C1 segment of cervical spinal cord (tissue), 14 donors: ENCODE data around the gene STK24.

ENCODE experiments used
- DNase-seq, 14 donors: peaks; one replicate each; lab custom pipeline; 2025; lab: John Stamatoyannopoulos, UW

Gene STK24

DNA sequence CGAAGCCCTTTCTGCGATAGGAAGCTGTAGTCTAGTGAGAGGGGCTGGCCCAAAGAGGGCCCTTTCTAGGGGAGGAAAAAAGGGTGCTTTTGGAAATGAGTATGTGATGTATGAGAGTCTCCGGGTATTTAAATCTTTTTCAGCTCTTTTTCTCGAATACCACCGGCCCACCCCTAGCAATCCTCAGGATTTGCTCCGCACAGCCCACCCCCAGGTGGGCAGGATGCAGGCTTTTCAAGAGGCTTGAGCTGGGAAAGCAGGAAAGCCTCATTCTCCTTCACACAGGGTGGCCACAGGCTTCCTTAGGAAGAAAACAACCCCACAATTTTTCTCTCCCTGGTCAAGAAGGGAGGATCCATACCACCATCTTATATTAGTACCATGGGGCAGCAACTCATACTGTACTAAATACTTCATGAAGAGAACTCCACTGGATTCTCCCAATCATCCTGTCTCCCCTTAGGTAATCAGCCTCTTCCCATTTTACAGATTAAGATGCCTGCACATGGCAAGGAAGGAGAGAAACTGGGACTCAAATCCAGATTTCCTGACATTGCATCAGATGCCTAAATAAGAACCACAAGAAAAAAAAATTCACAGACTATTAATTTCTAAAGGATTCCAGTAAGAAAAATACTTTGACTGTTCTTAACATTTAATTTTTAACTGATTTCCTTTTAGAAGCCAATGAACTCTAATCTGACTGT lies 84.4 kb downstream of the STK24 start:
- no peak for DNase-seq

DNA sequence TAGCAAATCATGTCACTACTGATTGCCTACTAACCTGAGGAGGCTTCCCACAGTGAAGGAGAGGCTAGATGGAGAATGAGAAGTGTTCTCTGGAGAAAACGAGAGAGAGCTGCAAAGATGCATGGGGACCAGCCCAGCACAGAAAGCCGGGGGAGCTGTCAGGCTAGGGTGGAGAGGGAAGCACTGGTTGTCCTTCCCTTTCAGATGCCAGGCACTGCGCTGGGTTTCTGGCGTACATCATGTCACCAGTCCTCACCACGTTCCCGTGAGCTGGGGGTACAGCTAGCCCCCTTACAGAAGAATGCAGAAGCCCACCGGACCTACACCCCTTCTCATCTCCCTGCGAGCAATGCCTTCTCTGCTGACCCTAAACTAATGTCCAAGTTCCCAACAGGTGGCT lies 86.0 kb downstream of the STK24 start:
- no peak for DNase-seq

DNA sequence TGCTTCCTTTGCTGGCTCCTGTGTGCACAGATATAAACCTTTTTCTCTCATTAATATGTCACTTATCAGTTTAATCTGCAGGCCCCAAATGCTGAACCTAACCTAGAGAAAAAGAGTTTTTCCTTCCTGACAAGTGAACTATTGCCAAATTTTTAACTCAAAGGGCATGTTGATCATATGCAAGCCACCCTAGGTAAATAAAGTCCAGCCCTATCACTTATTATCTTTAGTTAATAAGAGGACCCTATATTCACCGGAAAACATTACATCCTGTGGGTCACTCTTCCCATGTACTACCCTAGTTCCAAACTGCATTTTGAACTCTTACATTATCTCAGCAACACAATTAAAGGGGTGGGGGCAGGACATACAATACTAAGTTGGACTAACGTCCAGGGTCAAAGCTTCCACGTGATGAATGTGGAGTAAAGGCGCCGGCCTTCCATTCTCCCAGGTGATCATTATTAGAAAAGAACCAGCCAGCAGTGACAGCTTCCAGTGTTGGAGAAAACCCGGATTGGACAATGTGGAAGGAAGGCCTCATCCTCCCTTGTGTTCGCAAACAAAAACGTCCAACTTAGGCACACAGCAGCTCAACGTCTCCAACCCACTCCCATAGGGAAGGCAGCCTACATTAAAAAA lies 86.6 kb downstream of the STK24 start:
- no peak for DNase-seq

DNA sequence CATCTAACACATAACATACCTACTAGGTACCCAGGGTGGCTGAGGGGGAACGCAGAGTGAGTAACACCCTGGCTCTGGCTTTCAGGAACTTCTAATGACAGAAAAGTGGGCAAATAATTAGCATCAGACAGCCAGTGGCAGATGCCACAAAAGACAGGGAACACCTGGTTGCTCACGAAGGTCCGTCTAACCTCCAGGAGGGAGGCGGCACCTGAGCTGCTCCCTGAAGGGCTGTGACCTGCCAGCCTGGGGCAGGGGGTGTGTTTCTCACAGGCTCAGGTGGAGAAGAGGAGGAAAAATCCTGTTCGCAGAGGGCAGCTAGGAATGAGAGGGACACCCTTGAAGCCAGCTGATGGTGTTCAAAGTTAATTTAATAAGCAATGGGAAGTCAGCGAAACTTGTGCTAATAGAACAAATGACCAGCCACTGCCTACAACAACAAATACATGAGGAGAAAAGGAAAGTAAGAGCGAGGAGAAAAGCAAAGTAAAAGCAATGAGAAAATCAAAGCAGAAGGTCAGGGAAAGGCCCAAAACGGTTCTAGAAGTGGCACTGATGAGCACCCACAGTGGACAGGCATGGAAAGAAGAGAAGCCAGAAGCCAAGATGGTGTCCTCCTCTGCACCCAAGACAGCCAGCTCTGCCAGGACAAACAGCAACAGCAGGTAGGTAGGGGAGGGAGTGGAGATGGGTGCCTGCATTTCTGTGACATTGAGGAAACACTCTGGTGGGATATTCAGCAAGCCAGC lies 87.3 kb downstream of the STK24 start:
- DNase-seq: no peak

DNA sequence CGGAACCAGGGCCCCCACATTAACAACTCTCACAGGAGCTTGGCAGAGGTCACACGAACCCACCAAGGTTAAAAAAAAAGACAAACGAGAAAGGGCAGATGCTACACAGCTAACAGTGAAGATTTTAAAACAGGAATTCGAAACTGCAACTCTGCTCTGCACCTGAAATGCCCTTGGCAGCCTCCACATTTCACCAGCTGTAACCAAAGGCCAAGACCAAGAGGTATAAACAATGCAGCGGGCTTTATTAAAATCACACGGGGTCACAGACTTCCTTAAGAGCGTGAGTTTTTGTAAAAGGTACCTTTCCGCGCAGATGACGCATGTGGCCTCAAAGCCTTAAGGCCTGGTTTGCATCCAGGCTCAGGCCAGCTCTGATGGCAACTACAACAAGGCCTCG lies 88.2 kb downstream of the STK24 start:
- no peak for DNase-seq

DNA sequence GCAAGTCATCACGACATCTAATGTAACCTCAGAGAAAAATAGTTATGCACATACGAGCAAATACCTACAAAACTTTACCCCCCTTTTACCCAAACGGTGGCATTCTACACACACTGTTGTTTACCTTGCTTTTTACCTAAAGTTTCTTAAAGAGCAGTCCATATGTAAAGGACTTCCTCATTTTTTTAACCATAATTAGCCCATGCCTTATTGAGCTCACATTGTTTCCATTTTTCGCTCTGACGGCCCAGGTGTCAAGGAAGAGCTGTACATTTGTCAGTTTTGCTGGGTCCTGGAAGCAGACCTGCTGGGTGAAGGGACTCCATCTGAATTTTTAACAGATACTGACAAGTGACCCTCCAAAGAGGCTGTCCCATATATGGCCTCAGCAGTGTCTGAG lies 89.4 kb downstream of the STK24 start:
- no peak for DNase-seq

DNA sequence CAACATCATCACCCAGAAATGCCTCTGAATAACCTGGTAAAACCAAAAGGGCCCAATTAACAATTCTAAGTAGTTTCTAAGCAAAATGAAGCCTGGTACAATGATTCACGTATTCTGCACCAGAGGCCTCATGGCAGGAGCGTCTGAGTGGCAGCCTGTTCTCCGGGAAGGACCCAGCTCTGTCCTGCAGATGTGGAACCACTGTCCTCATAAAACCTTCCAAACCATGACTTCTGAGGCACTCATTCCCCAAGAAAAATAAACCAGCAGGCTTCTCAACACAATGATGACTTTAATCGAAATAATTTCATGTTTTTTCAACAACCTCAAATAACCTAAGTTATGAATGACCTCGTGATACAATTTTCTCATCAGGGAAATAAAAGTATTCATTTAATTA lies 89.9 kb downstream of the STK24 start:
- no peak for DNase-seq

DNA sequence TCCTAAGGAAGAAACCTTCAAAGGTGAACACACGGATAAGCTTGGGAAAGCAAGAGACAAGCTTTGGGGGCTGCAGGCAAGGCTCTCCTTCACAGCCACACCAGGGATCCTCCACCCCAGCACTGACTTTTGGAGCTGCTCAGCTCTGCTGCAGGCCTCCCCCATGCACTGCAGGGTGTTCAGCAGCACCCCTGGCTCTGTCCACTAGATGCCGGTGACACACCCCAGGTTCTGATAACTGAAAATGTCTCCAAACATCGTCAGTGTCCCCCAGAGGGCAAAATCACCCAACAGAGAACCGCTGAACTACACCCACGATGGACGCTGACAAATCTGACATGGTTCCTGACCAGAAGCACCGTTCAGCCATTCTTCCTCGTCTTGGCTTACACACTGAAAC lies 90.5 kb downstream of the STK24 start:
- no peak for DNase-seq

DNA sequence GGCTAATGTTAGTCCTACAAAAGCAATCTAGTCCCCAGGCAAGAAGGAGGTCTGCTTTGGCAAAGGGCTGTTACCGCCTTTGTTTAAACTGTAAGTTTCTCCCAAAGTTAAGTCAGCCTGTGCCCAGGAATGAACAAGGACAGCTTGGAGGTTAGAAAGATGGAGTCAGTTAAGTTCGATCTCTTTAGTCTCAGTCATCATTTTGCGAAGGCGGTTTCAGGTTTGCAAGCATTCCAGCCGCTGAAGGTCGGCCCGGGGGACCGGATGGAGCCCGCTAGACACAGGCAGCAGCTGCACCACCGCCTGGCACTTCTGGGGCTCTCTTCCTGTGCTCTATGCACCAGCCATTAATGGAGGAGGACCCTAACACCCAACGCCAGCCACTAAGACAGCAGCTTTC lies 91.3 kb downstream of the STK24 start:
- DNase-seq: no peak

DNA sequence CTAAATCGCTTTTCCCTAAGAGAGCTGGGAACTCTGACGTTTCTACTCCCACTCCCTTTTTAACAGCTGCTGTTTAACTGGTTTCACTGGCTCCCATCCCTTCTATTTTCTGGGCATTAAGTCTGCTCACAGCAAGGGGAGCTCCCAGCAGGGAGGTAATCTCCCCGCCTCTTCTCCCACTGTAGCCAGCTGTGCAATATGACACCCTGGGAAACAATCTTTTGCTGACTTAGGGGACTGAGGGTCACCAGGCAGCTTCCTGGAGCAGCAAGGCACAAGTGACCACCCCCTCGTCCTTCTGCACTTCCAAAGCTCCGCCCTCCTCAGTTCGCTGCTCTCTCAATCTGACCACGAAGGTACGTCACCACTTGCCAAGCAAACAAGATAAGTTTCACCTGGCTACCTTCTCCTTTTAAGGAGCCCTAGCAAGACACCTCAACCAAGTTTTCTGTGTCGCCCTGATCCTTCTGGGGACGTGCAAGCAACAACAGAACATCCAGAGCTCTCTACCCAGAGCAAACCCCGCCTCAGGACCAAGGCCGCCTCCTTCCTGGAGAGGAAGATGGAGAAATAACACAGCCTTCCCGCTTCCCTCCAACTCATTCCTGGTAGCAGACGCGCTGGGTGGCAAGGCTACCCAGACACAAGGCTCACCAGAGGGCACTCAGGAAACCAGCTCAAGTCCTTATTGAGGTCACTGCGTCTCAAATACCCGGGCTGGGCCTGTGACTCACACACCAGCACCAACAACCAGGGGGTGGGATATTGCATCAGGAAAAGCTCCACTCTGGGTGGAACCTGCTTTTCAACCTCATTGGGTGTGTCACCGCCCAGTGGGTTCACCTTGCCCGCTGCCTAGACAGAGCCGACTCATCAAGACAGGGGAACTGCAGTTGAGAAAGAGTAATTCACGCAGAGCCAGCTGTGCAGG lies 92.4 kb downstream of the STK24 start:
- peak in 2 of 14 donors; percentile 20 to 66 for DNase-seq

DNA sequence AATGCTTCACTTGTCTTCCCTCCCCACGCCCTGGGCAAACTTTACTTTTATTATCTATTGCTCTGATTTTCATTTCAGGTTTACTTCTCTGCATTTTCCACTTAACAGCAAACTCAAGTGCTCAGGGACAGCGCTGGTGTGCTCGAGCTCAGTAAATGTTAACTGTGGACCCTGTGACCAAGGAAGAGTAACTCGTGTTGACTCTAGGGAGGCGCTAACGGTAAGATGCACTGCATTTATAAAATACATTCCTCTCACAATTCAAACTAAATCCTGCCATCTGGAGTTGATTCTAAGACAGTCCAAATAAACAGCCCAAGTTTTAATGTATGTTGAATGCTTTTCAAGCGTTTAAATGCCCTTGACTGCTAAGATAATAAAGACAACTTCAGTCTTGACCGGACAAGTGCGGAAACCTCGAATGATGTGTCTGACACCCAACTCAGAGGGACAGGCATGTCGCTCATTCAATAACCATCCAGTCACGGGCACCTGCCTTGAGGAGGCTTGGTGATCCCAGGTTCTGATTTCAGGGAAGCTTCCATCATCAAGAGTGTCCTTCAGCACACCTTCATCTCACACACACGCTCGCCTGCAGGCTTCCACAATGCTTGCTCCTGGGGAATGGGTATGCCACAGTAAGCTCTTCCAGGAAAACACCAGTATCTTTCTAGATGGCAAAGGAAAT lies 93.2 kb downstream of the STK24 start:
- no peak for DNase-seq

DNA sequence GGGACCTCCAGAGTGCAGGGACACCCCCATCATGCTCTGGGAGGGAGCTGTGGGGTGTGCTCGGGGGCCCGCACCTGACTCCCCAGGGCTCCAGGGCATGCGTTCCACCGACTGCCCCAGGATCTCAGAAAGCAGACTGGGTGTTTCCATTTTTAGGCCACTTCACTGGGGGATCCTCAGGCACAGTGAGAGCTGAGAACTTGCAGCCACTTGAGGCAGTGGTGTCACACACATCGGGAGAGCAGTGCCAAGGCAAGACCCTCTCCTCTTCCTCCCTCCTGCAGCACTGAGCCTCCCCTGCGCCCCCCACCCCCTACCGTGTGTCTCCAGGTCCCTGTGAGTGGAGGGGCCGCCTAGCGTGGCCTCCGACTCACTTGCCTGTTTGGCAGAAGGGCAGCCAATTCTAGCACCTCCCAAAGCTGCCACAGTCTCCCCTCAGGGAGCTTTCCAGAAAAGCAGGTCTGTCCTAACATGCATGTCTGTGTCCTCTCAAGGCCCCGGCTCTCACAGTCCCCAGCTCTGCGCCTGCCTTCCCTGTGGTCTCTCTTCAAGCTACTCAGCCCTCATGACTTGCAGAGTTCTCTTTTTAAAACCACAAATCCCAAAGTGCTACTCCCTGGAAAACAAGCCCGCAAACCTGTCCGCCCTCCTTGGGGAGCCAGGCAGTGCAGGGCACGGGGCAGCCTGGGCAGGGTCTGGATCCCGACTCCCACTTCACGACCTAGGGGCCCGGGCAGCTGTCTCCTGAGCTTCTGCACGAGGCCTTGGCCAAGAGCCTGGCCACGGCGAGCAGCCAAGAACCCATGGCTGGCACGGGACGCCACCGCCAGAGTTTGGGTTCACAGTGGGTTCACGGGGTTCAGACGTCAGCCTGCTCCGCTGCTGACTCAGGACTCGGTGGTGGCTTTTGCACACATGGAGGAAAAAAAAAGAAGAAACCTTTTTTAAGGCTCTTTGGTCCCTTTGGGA lies 94.1 kb downstream of the STK24 start:
- peak in 9 of 14 donors; percentile 27 to 57 (median 40) for DNase-seq

DNA sequence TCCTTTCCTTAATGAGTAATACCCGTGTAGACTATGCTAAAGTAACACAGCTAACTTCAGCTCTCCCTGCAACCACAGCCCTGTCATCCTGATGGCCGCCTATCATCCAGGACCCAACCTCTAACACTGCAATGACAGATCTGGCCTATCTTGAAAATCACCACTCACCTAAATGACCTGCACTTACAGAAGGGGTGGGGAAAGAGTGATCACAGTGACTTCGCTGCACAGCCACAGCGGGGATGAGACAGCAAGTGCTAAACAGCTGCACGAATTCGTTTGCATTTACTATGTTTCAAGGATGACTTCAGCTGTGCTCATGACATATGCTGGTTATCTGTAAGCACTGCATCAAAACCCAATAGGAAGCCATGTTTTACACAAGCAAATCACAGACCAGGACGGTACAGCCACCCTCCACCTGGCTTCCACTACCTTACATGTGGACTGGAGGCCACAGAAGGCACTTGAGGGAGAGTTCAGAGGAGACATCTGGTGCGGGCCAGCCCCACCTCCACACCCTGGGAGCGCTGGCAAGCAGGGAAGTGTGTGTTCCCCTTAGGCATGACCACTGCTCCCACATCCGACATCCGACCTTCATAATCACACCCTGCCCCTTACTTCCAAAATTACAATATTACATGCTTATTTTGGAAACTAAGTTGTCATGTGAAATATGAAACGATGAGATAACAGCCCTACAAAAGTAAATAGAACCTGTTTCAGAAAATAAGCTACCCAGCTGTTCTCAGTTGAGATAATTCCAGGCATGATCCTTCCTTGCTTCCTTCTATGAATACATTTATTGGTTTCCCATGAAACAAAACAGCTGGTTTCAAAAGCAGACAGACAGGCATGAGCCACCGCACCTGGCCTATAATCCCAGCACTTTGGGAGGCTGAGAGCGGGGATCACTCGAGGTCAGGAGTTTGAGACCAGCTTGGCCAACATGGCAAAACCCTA lies 95.7 kb downstream of the STK24 start:
- DNase-seq: no peak

DNA sequence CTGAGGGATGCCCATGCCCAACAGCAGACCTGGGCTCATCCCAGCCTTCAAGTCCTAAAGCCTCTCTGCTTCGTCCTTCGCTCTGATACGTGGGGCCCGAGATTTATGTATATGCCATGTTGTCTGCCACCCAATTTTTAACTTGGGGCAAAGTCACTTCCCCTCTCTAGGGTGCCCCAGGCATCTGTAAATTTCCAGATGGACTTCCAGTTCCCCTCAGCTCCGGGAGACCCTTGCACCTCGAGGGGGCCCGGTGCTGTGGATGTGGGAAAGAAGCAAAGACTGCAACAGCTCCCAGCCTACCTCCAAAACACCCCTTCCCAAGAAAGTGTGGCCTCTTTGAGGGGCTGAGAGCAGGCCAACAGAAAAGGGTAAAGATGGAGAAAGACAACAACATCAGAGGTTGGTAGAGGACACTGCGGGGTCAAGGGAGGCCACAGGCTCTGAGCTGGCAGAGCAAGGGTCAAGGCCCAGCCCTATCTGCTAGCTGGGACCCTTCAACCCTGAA lies 97.4 kb downstream of the STK24 start:
- no peak for DNase-seq

DNA sequence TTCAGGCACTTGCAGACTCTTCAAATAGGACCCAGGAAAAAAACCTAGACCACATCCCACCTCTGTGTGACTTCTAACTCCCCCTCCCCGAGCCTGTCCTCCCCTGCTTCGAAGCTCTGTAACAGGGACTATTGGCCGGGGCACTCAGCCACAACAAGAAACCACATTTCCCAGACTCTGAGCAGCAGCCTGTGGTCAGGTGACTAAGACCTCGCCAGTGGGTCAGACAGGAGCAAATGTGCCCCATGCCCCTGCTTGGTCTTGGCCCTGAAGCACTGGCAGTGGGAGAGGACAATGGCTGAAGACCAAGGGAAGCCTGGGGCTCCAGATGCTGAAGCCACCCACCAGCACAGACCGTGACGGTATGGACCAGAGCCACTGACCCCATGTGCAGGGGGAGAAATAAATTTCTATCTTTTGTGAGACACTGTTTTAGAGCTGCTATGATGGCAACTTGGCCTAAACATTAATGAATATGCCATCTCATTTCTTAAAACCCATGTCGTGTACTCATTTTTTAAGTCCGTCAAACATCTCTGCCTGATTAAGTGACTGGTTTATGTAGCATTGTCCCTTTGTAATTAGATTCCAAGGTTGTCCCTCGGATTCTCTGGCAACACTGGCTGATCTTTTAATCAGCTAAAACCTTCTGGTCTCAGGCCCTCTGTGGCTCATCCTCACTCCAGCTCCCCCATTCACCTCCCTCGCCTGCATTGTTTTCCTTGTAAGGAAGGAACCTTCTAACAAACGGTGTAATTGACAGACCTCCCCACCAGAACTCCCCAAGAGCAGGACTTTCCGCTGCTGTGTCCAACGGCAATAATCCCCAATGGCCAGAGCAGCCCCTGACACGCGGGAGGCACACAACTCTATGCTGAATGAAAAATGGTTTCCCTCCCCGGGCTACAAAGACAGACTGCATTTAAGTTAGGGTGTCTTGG lies 98.4 kb downstream of the STK24 start:
- DNase-seq: no peak

DNA sequence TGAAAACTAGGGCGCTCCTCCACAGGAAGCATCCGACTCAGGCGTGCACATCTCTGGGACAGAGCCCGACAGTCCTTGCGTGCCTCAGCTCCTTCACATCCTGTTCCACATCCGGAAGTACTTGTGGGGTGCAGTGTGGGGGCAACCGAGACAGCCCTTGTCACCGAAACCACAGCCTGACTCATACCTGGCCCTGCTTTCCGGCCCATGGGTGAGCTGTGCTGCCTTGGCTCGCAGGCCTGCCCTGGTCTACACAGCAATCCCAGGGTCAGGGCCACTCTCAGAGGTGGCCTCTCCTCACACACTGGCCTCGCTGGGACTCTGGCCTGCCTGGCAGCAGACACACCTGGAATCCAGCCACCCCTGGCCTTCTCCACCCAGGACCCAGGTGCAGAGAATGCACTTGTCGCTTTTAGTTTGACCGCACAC lies 100.4 kb downstream of the STK24 start:
- DNase-seq: peak in 2 of 14 donors; percentile 20 to 56

DNA sequence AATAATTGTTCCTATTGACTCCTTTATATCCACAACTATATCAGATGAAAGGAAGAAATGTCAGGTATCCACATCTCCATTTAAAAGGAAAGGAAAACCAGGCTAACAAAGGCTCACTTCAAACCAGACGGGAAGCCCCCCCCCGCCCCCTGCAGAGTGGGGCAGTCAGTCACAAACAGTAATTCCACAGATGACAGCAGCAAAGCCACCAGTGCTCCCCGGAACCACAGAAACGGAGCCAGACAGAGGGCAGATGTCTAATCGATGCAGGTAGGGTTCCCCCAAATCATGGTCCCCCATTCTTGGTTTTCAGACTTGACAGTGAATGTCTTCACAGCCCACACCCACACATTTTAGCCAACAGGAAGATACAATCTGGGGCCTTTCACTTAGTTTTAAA lies 100.8 kb downstream of the STK24 start:
- peak in 1 of 14 donors; percentile 49 for DNase-seq
